HepG2 (cell line): ENCODE results near the gene NECTIN2. TPM values are rescaled to one million over a fixed set of nuclear protein-coding genes. Genes with fewer than 3 reads are reported as not detected.
A peak's percentile ranks its signal among the peaks of the same experiment; 100 is the strongest.

Experiments
- ATM ChIP-seq: fragments of 450-650 bp; IDR thresholded peaks from 2 replicates; pipeline ENCODE4 v1.7.1; 2017; ENCODE audit warnings: mild to moderate bottlenecking, borderline replicate concordance
- ELK4 ChIP-seq: sonication (generic); formaldehyde crosslinking; IDR thresholded peaks from 2 replicates; pipeline ENCODE4 v1.9.0; 2021; ENCODE audit warnings: missing genetic modification reagents, borderline replicate concordance
- FOXP1 ChIP-seq, 2 experiments: fragments of 450-650 bp in 1 of 2; IDR thresholded peaks; 2 replicates each; pipeline ENCODE4 v1.6.1; 2017 to 2018; ENCODE audit warnings: antibody characterized with exemption in 1 of 2
- GPN1 ChIP-seq: sonication (generic); formaldehyde crosslinking; IDR thresholded peaks from 2 replicates; pipeline ENCODE4 v1.5.1; 2020; ENCODE audit warnings: missing genetic modification reagents, borderline replicate concordance
- HNRNPK ChIP-seq: fragments of 200-400 bp; formaldehyde crosslinking; IDR thresholded peaks from 2 replicates; pipeline ENCODE4 v1.6.1; 2018; ENCODE audit warnings: low read length, low read depth, moderate library complexity, mild to moderate bottlenecking; ENCODE audit not compliant: poor library complexity, severe bottlenecking
- HOMEZ ChIP-seq: IDR thresholded peaks from 2 replicates; pipeline ENCODE4 v1.6.1; 2016; ENCODE audit warnings: low read depth
- KLF9 ChIP-seq: IDR thresholded peaks from 2 replicates; pipeline ENCODE4 v1.6.1; 2016; ENCODE audit warnings: low read depth
- NCOA5 ChIP-seq: sonication (generic); formaldehyde crosslinking; IDR thresholded peaks from 2 replicates; pipeline ENCODE4 v1.4.0; 2020; ENCODE audit warnings: missing genetic modification reagents
- POGK ChIP-seq: sonication (generic); formaldehyde crosslinking; conservative IDR thresholded peaks from 2 replicates; pipeline ENCODE4 v1.8.0; 2022; ENCODE audit warnings: mild to moderate bottlenecking, moderate library complexity, missing genetic modification reagents
- POLR2AphosphoS5 ChIP-seq: IDR thresholded peaks from 2 replicates; pipeline ENCODE4 v1.6.1; 2012; ENCODE audit warnings: low read depth, low read length
- RBAK ChIP-seq: sonication (generic); formaldehyde crosslinking; IDR thresholded peaks from 2 replicates; pipeline ENCODE4 v1.5.1; 2020; ENCODE audit warnings: mild to moderate bottlenecking, missing genetic modification reagents
- SNAPC2 ChIP-seq: sonication (generic); formaldehyde crosslinking; IDR thresholded peaks from 2 replicates; pipeline ENCODE4 v1.8.1; 2022; ENCODE audit warnings: mild to moderate bottlenecking, missing genetic modification reagents
- SRSF1 ChIP-seq: fragments of 200-400 bp; formaldehyde crosslinking; optimal IDR thresholded peaks from 2 replicates; pipeline ENCODE3; 2017; ENCODE audit warnings: mild to moderate bottlenecking, low read depth, low read length, moderate library complexity
- SRY ChIP-seq: sonication (generic); formaldehyde crosslinking; IDR thresholded peaks from 2 replicates; pipeline ENCODE4 v1.8.0; 2022; ENCODE audit warnings: mild to moderate bottlenecking, missing genetic modification reagents
- STAT5B ChIP-seq: sonication (generic); formaldehyde crosslinking; IDR thresholded peaks from 2 replicates; pipeline ENCODE4 v1.4.0; 2020; ENCODE audit warnings: missing genetic modification reagents
- TFAP4 ChIP-seq: sonication (generic); IDR thresholded peaks from 2 replicates; pipeline ENCODE4 v1.6.1; 2016; ENCODE audit warnings: low read depth, borderline replicate concordance
- ZMAT5 ChIP-seq: sonication (generic); formaldehyde crosslinking; IDR thresholded peaks from 2 replicates; pipeline ENCODE4 v1.5.0; 2020; ENCODE audit warnings: mild to moderate bottlenecking, low read depth, missing genetic modification reagents, borderline replicate concordance
- ZNF3 ChIP-seq: IDR thresholded peaks from 2 replicates; pipeline ENCODE4 v1.7.0; 2017; ENCODE audit warnings: inconsistent platforms
- ZNF354B ChIP-seq: sonication (generic); formaldehyde crosslinking; IDR thresholded peaks from 2 replicates; pipeline ENCODE4 v1.8.0; 2022; ENCODE audit warnings: mild to moderate bottlenecking, missing genetic modification reagents
- ZNF431 ChIP-seq: sonication (generic); formaldehyde crosslinking; IDR thresholded peaks from 2 replicates; pipeline ENCODE4 v1.9.0; 2022; ENCODE audit warnings: missing genetic modification reagents, low read depth, mild to moderate bottlenecking, borderline replicate concordance
- ZNF441 ChIP-seq: sonication (generic); formaldehyde crosslinking; IDR thresholded peaks from 2 replicates; pipeline ENCODE4 v1.7.0; 2021; ENCODE audit warnings: missing genetic modification reagents, borderline replicate concordance
- ZNF557 ChIP-seq: sonication (generic); formaldehyde crosslinking; IDR thresholded peaks from 2 replicates; pipeline ENCODE4 v1.4.0; 2020; ENCODE audit warnings: missing genetic modification reagents
- ZNF577 ChIP-seq: sonication (generic); formaldehyde crosslinking; IDR thresholded peaks from 2 replicates; pipeline ENCODE4 v1.4.0; 2020; ENCODE audit warnings: mild to moderate bottlenecking, low read depth, missing genetic modification reagents, borderline replicate concordance
- ZNF598 ChIP-seq: sonication (generic); formaldehyde crosslinking; IDR thresholded peaks from 2 replicates; pipeline ENCODE4 v1.5.1; 2020; ENCODE audit warnings: mild to moderate bottlenecking, missing genetic modification reagents, borderline replicate concordance
- ZNF761 ChIP-seq: sonication (generic); formaldehyde crosslinking; conservative IDR thresholded peaks from 2 replicates; pipeline ENCODE4 v1.4.0; 2020; ENCODE audit warnings: mild to moderate bottlenecking, missing genetic modification reagents
- polyA plus RNA-seq, 8 experiments: library from polyadenylated mRNA; depleted of rRNA in 3 of 8; stranded (reverse) in 7 of 8; unstranded in 1 of 8; fragments of >200 nt; fragmentation: Illumina TruSeq in 4 of 8; extraction: Trizol in 4 of 8; gene quantifications; 2 replicates each; pipeline versions ENCODE4 v1.2.1 to v1.2.3, GENCODE V29; 2011 to 2016; ENCODE audit warnings: low read depth in 4 of 8, missing spikeins in 1 of 8, mixed read lengths in 1 of 8; ENCODE audit not compliant: insufficient read depth in 1 of 8
- total RNA-seq, 5 experiments: library from RNA; depleted of rRNA; stranded (reverse); fragments of >200 nt; fragmentation: Illumina TruSeq; extraction: Trizol; gene quantifications; 2 replicates each; pipeline ENCODE4 v1.2.3, GENCODE V29; 2016; ENCODE audit warnings: low read depth in 1 of 5

NECTIN2 gene
- total and polyA plus RNA-seq, 2 of the 13 experiments (the other 11 are each of a cell fraction or from before 2014, with no cell fraction given) = 75.4 to 114 TPM

GRCh38 chr19:44845612-44846454 is at the start of gene NECTIN2 (continued):
- TF ChIP-seq ZMAT5 (no peak), ZNF354B (CRISPR knock-in tag) (no peak), TFAP4 (no peak), ZNF598 (CRISPR knock-in tag) (no peak), SRY (CRISPR knock-in tag) (0 out of 2 replicates have a peak, but pooled peaks have one; percentile 35), POLR2AphosphoS5 (peak; percentile 58), SRSF1 (no peak), STAT5B (no peak), SNAPC2 (CRISPR knock-in tag) (no peak), FOXP1 (IDR thresholded peaks at IDR 0.05) (no peak), FOXP1 (CRISPR knock-in tag; IDR thresholded peaks at IDR 0.05) (no peak), RBAK (no peak), ZNF3 (CRISPR knock-in tag) (no peak), KLF9 (CRISPR knock-in tag) (no peak), ATM (no peak), GPN1 (CRISPR knock-in tag) (no peak), HNRNPK (no peak), ZNF431 (no peak), HOMEZ (no peak), ZNF577 (no peak), ZNF761 (CRISPR knock-in tag) (no peak), NCOA5 (no peak), POGK (CRISPR knock-in tag) (peak; percentile 59; the same call in 1 of the 2 replicates), ELK4 (CRISPR knock-in tag) (no peak), ZNF557 (CRISPR knock-in tag) (no peak), ZNF441 (peak; percentile 96)
